WTC11 (cell line): ENCODE data around the gene CAMTA1. TPM values are rescaled to one million over a fixed set of nuclear protein-coding genes. Genes with fewer than 3 reads are reported as not detected.

Experiments used
- ATAC-seq: fragments of 200-7000 bp; cut with Tn5 transposase; 2 replicates; pipeline ENCODE4 v1.10.0; 2021; ENCODE audit warnings: mild to moderate bottlenecking, moderate library complexity
- CTCF ChIA-PET: fragments of 300-600 bp; sonication (Branson Sonifier 250); formaldehyde crosslinking; loops from one replicate; lab custom pipeline; 2021; ENCODE audit warnings: antibody characterized with exemption; lab: Charles Lee
- POLR2A ChIA-PET: fragments of 350-600 bp; sonication (Branson Sonifier 250); formaldehyde crosslinking; loops from one replicate; lab custom pipeline; 2021; ENCODE audit warnings: antibody characterized with exemption; lab: Charles Lee
- DNase-seq: peaks from one replicate; pipeline ENCODE4 v3.0.0; 2021; ENCODE audit warnings: low spot score
- H3K27ac Mint-ChIP-seq: 2 replicates; pipeline ENCODE4 v1.8.0; 2021; ENCODE audit warnings: mixed read lengths
- H3K27me3 Mint-ChIP-seq: 2 replicates; pipeline ENCODE4 v1.8.0; 2021; ENCODE audit warnings: low read depth, mild to moderate bottlenecking, moderate library complexity, mixed read lengths
- H3K36me3 Mint-ChIP-seq: 2 replicates; pipeline ENCODE4 v1.8.0; 2021; ENCODE audit warnings: mixed read lengths
- H3K4me1 Mint-ChIP-seq: 2 replicates; pipeline ENCODE4 v1.8.0; 2022; ENCODE audit warnings: mixed read lengths
- H3K4me3 Mint-ChIP-seq: 2 replicates; pipeline ENCODE4 v1.8.0; 2021; ENCODE audit warnings: mild to moderate bottlenecking, moderate library complexity, mixed read lengths
- H3K9me3 Mint-ChIP-seq: 2 replicates; pipeline ENCODE4 v1.8.0; 2021; ENCODE audit warnings: mixed read lengths
- AR ChIP-seq: fragments of 250-450 bp; sonication (Bioruptor Pico); IDR thresholded peaks from 2 replicates; pipeline ENCODE4 v1.9.0; 2021; ENCODE audit warnings: mild to moderate bottlenecking
- ATF1 ChIP-seq: sonication (generic); formaldehyde crosslinking; IDR thresholded peaks from 2 replicates; pipeline ENCODE4 v1.8.1; 2023; ENCODE audit warnings: mild to moderate bottlenecking, moderate library complexity, missing genetic modification reagents
- CREB1 ChIP-seq: sonication (generic); formaldehyde crosslinking; IDR thresholded peaks from 2 replicates; pipeline ENCODE4 v1.8.0; 2023; ENCODE audit warnings: mild to moderate bottlenecking, missing genetic modification reagents
- CTCF ChIP-seq: fragments of 200-600 bp; IDR thresholded peaks from 2 replicates; pipeline ENCODE4 v1.8.0; 2022; ENCODE audit warnings: antibody characterized with exemption
- ESRRA ChIP-seq: sonication (generic); formaldehyde crosslinking; IDR thresholded peaks from 2 replicates; pipeline ENCODE4 v1.8.1; 2022; ENCODE audit warnings: mild to moderate bottlenecking, missing genetic modification reagents, borderline replicate concordance
- FOXJ3 ChIP-seq: sonication (generic); formaldehyde crosslinking; IDR thresholded peaks from 2 replicates; pipeline ENCODE4 v1.9.0; 2021; ENCODE audit warnings: missing genetic modification reagents, mild to moderate bottlenecking, borderline replicate concordance
- GABPB1 ChIP-seq: sonication (generic); formaldehyde crosslinking; IDR thresholded peaks from 2 replicates; pipeline ENCODE4 v1.8.1; 2023; ENCODE audit warnings: mild to moderate bottlenecking, missing genetic modification reagents
- KAT7 ChIP-seq: sonication (generic); formaldehyde crosslinking; IDR thresholded peaks from 2 replicates; pipeline ENCODE4 v1.8.1; 2023; ENCODE audit warnings: missing genetic modification reagents, mild to moderate bottlenecking, borderline replicate concordance
- NFYB ChIP-seq: sonication (generic); formaldehyde crosslinking; conservative IDR thresholded peaks from 2 replicates; pipeline ENCODE4 v1.8.0; 2022; ENCODE audit warnings: low read depth, missing genetic modification reagents
- NR2C2 ChIP-seq: sonication (generic); formaldehyde crosslinking; IDR thresholded peaks from 2 replicates; pipeline ENCODE4 v1.8.0; 2022; ENCODE audit warnings: mild to moderate bottlenecking, missing genetic modification reagents
- OVOL2 ChIP-seq: fragments of 250-450 bp; sonication (Bioruptor Pico); IDR thresholded peaks from 2 replicates; pipeline ENCODE4 v1.9.0; 2021; ENCODE audit warnings: mild to moderate bottlenecking, borderline replicate concordance
- PREB ChIP-seq: sonication (generic); formaldehyde crosslinking; IDR thresholded peaks from 2 replicates; pipeline ENCODE4 v1.8.1; 2022; ENCODE audit warnings: mild to moderate bottlenecking, missing genetic modification reagents, moderate library complexity, borderline replicate concordance
- TEAD1 ChIP-seq: sonication (generic); formaldehyde crosslinking; IDR thresholded peaks from 2 replicates; pipeline ENCODE4 v1.8.0; 2022; ENCODE audit warnings: mild to moderate bottlenecking, missing genetic modification reagents
- TEAD4 ChIP-seq: sonication (generic); formaldehyde crosslinking; IDR thresholded peaks from 2 replicates; pipeline ENCODE4 v1.8.0; 2022; ENCODE audit warnings: mild to moderate bottlenecking, missing genetic modification reagents
- ZNF121 ChIP-seq: sonication (generic); formaldehyde crosslinking; IDR thresholded peaks from 2 replicates; pipeline ENCODE4 v1.8.0; 2023; ENCODE audit warnings: missing genetic modification reagents
- total RNA-seq: library from RNA; stranded (reverse); gene quantifications from 3 replicates; pipeline ENCODE4 v1.2.3, GENCODE V29; 2021
- TF ChIP-seq, protein P1 (sequence below): sonication (generic); formaldehyde crosslinking; IDR thresholded peaks from 2 replicates; pipeline ENCODE4 v1.8.0; 2022; ENCODE audit warnings: mild to moderate bottlenecking, missing genetic modification reagents
- TF ChIP-seq, protein P2 (sequence below): fragments of 250-450 bp; sonication (Bioruptor Pico); conservative IDR thresholded peaks from 2 replicates; pipeline ENCODE4 v1.9.0; 2021; ENCODE audit warnings: mild to moderate bottlenecking
- TF ChIP-seq, protein P3 (sequence below): sonication (generic); formaldehyde crosslinking; IDR thresholded peaks from 2 replicates; pipeline ENCODE4 v1.8.0; 2023; ENCODE audit warnings: missing genetic modification reagents
- TF ChIP-seq, protein P4 (sequence below): sonication (generic); formaldehyde crosslinking; conservative IDR thresholded peaks from 2 replicates; pipeline ENCODE4 v1.8.1; 2022; ENCODE audit warnings: mild to moderate bottlenecking, missing genetic modification reagents
- TF ChIP-seq, protein P5 (sequence below): fragments of 250-450 bp; sonication (Bioruptor Pico); IDR thresholded peaks from 2 replicates; pipeline ENCODE4 v1.9.0; 2021; ENCODE audit warnings: mild to moderate bottlenecking

Gene CAMTA1
- total RNA-seq, 1 experiment from 2014 or later, result 86.4 TPM

DNA sequence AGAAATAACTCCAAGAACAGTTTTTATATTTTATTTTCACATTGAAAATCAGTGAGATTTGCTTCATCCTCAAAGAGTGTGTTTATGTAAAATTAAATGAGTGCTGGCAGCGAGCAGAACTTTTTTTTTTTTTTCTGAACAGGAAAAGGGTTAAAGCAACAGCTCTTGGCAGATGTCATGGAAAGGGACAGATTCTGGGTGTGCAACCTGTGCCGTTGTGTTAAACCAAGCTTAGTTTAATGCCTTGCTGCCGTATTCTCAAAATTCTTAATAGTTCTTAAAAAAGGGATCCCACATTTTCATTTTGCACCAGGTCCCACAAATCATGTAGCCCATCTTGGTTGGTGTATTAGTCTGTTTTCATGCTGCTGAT lies 758.5 kb downstream of the CAMTA1 start:
- Mint-ChIP-seq H3K4me1 (peaks cover 13% of the 10 kb centered on the region), H3K36me3 (no peaks in the 10 kb centered on the region), H3K27me3 (no peaks in the 10 kb centered on the region), H3K4me3 (no peak overlapping the region), H3K27ac (no peak overlapping the region)
- no peak for ATAC-seq
- no peak for TF ChIP-seq OVOL2 (CRISPR knock-in tag)
- TF ChIP-seq, protein P1, sequence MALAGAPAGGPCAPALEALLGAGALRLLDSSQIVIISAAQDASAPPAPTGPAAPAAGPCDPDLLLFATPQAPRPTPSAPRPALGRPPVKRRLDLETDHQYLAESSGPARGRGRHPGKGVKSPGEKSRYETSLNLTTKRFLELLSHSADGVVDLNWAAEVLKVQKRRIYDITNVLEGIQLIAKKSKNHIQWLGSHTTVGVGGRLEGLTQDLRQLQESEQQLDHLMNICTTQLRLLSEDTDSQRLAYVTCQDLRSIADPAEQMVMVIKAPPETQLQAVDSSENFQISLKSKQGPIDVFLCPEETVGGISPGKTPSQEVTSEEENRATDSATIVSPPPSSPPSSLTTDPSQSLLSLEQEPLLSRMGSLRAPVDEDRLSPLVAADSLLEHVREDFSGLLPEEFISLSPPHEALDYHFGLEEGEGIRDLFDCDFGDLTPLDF, result no peak
- TF ChIP-seq NFYB (CRISPR knock-in tag), result no peak
- TF ChIP-seq TEAD4 (CRISPR knock-in tag), result no peak
- TF ChIP-seq KAT7, result no peak
- TF ChIP-seq, protein P2, sequence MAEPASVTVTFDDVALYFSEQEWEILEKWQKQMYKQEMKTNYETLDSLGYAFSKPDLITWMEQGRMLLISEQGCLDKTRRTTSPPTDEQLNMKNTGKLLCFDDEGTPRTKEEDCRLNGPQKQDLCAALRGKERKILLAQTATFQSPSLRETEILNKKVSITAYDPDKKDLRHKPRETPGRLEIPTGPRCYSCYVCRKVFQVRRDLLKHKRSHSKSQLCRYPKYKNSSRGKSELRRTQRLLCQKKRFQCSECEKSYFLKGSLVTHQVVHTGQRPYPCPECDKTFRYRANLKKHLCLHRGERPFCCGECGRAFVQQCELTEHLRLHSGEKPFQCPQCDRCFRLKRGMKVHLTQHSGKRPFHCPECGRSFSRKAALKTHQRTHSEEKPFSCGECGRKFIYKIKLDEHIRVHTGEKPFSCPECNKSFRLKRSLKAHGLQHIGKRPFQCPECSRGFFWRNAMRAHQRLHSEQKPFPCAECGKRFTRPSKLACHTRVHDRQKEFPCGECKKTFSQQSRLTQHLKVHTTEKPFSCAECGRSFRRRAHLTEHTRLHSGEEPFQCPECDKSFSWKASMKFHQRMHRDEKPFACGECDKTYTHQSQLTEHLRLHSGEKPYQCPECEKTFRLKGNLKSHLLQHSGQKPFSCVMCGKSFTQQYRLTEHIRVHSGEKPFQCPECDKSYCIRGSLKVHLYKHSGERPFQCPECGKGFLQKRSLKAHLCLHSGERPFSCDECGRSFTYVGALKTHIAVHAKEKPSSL (CRISPR knock-in tag), result no peak
- TF ChIP-seq CREB1 (CRISPR knock-in tag), result no peak
- TF ChIP-seq ESRRA, result no peak
- TF ChIP-seq, all 79 proteins: peak for 0
- H3K9me3 Mint-ChIP-seq, result peaks cover 7% of the 10 kb centered on the region; the same call in 1 of the 2 replicates
- ChIA-PET CTCF (interaction anchor here (1.5 kb wide), 1 partner anchor 109 kb away, joined by 3 read pairs; no protein-coding TSS in a partner anchor), POLR2A (no interaction called here)
- no peak for DNase-seq

DNA sequence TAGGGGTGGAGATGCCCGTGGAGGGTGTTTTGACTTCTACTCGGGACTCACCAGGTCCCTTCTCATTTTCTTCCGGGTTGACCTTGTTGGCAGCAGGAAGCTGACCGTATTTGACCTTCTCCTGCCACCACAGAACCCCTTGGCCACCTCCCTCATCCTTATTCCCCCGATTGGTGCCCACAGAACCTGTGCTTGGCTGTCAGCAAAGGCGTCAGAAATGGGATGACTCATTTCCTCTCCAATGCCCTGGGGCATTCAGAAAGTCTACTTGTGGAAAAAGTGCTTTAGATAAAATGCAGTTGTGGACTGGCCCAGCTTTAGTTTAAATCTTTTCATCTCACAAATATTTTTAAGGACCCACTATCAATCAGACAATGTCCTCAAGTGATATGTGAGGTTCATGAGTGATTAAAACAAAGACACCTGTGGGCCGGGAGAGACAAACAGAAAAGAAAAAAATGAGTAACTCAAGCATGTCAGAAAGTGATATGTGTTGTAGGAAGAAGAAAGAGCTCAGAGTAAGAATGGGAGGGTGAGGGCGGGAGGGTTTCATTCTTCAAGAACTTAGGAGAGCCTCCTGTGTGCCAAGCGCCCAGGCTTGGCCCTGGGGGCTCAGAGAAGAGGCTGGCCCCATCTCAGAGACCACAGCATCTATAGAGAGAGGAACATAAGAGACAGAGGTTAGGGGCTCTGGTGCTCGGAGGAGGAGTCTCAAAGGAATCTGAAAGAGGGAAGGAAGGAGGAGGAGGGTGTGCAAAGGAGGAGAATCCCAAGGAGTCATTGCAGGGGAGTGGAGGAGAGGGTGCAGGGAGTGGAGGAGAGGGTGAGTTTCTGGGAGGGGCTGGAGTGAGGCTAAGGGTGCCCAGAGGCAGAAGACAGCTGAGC lies 764.3 kb downstream of the CAMTA1 start:
- POLR2A ChIA-PET, result interaction anchor here (0.7 kb wide), 1 partner anchor 1409 kb away, joined by 4 read pairs; no protein-coding TSS in a partner anchor
- no peak for TF ChIP-seq KAT7
- no peak for TF ChIP-seq AR (CRISPR knock-in tag)
- TF ChIP-seq, protein P3, sequence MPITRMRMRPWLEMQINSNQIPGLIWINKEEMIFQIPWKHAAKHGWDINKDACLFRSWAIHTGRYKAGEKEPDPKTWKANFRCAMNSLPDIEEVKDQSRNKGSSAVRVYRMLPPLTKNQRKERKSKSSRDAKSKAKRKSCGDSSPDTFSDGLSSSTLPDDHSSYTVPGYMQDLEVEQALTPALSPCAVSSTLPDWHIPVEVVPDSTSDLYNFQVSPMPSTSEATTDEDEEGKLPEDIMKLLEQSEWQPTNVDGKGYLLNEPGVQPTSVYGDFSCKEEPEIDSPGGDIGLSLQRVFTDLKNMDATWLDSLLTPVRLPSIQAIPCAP (CRISPR knock-in tag), result no peak
- TF ChIP-seq TEAD1, result no peak
- TF ChIP-seq FOXJ3 (CRISPR knock-in tag), result no peak
- no peak for TF ChIP-seq ZNF121 (CRISPR knock-in tag)
- no peak for TF ChIP-seq NR2C2 (CRISPR knock-in tag)
- no peak for TF ChIP-seq CTCF
- TF ChIP-seq, protein P4, sequence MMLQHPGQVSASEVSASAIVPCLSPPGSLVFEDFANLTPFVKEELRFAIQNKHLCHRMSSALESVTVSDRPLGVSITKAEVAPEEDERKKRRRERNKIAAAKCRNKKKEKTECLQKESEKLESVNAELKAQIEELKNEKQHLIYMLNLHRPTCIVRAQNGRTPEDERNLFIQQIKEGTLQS (CRISPR knock-in tag), result no peak
- TF ChIP-seq, protein P1, result no peak
- TF ChIP-seq, protein P5, sequence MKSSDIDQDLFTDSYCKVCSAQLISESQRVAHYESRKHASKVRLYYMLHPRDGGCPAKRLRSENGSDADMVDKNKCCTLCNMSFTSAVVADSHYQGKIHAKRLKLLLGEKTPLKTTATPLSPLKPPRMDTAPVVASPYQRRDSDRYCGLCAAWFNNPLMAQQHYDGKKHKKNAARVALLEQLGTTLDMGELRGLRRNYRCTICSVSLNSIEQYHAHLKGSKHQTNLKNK, result no peak
- TF ChIP-seq ATF1 (CRISPR knock-in tag), result no peak
- TF ChIP-seq GABPB1 (CRISPR knock-in tag), result no peak
- no peak for TF ChIP-seq PREB (CRISPR knock-in tag)

More for the DNA sequence above, 764.3 kb downstream of the CAMTA1 start:
- Mint-ChIP-seq H3K9me3 (peaks cover 8% of the 10 kb centered on the region), H3K27ac (no peak overlapping the region), H3K4me3 (no peak overlapping the region), H3K36me3 (no peaks in the 10 kb centered on the region), H3K4me1 (peaks cover 23% of the 10 kb centered on the region), H3K27me3 (no peaks in the 10 kb centered on the region)
- no peak for DNase-seq
- no peak for ATAC-seq
- CTCF ChIA-PET, result interaction anchor here (0.6 to 4.2 kb wide), 4 partner anchors 9 to 75 kb away, joined by 4 to 23 read pairs (median 12); no protein-coding TSS in a partner anchor
